NCI-H524 (cell line): ENCODE data around the gene COBLL1.

ENCODE experiments used
- DNase-seq, 2 experiments: peaks; one replicate each; lab custom pipeline; 2025; lab: John Stamatoyannopoulos, UW

The COBLL1 gene

DNA sequence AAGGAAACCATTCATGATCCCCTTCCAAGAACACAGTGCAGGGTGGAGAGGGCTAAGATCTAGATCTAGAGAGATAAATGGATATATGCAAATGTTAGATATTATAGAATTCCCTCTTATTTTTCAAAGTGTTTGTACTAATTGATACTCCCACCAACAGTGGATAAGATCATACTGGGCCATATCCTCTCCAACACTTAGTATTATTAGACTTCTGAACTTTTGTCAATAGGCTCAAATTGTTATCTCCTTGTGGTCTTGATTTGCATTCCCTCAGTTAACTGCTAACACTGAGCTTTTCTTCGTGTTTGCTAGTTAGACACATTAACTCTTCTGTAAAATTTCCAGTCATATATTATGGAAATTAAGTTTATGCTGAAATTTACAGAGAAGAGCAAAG, 163.9 kb downstream of the COBLL1 start:
- DNase-seq, result no peak

DNA sequence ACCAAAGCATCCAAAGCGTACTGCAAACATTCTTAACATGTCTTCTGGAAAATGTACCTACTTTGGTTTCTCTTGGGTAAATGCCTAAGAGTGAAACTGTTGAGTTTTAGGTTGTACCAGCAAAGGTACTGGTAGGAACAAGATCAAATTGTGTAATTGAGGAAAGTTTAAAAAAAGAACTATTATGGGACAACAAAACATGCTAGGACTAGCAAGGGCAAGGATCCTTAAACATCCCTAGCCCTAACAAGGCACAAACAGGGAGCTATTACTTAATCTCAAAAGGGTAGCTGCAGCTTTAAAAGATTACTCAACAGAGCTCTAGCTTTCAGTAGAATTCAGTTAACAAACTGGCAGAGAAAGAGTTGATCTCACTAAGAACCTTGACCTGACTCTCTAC, 164.4 kb downstream of the COBLL1 start:
- DNase-seq, result no peak

DNA sequence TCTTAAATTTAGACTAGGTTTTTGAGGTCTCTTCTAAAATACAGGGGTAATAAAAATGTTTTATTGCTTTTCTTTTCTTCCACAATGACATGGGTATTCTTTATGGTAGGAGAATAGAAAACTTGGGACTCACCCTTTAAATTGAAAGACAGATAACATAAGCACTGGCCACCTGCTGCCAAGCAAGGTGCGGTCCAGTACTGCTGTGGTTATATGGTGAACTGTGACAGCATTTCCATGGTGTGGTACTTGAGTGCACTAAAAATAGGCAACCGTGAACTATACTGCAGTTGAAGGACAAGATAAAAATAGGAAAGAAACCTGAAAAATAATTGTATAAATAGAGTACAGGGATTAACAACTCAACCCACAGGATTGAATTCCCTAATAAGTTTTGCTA, 165.9 kb downstream of the COBLL1 start:
- no peak for DNase-seq

DNA sequence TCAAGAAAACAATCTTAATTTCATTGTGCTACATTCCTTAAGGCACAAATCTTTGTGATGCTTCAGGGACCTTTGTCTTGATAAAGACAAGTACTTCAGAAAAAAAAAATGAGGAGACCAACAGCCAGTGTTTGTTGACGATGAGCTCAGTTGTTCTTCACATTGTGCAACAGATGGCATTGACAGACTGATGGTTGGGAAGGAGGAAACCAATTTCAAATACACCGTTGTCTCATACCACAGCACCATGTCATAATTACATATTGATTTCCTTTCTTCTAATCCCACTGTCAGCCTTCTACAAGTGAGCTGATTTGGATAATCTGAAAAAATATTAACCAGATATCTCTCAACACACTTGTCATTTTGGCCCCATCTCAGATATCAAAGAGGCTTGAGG, 166.6 kb downstream of the COBLL1 start:
- peak in 1 of 2 experiments; percentile 38 for DNase-seq

DNA sequence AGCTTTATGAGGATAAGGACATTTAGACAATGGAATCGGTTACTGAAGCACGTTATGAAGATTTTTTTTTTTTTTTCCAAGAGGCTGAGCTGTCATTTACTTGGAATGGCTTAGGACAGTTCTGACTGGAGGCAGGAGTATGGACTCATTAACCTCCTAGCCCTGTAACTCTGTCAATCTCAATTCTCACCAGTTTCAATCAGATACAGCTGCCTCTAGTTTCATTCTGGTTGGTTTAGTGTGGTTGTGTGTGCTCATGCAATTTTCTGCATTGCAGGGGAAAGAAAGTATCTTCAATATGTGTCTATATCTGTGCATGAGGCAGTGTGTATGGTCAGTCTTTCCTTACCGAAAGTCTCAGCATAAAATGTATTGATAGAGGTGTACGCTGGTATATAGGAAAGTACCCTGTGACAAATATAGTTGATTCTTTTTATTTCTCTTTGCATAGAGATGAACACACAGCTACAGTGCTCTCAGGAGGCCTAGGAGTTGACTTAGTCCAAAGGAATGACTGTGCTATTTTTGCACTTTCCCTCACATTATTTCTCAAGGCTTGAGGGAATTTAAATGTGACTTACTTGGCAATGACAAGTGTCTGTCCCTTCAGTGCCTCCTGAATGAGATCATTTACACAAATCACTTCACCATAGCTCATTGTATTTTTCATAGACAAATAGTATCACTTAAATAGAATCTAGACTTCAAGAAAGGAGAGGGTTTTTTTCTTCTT, 169.8 kb downstream of the COBLL1 start:
- DNase-seq, result no peak

DNA sequence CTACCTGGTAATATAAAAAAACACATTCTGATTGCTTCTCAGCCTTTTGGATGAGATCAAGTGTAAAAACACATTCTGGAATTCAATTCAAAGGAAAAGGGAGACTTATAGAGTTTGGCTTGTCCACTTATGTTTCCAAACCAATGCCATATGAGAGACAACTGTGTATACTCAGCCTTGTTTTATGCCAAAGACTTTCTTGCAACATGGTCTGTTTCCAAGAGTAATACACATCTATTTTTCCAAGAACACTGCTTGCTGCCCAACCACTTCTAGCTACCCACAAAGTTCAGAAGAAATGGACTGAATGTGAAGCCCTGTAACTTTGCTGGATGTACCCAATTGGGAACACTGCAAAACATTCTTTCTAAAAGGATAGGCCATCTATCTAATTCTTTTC, 172.3 kb downstream of the COBLL1 start:
- no peak for DNase-seq

DNA sequence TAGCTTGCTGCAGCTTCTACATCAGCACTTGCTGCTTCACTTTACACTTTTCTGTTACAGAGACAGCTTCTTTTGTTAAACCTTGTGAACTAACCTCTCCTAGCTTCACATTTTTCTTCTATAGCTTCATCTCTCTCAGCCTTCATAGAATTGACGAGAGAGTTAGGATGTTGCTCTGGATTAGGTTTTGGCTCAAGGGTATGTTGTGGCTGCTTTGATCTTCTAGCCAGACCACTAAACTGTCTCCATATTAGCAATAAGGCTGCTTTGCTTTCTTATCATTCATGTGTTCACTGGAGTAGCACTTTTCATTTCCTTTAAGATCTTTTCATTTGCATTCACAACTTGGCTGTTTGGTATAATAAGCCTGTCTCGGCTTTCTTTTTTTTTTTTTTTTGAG, 174.1 kb downstream of the COBLL1 start:
- DNase-seq, result no peak

DNA sequence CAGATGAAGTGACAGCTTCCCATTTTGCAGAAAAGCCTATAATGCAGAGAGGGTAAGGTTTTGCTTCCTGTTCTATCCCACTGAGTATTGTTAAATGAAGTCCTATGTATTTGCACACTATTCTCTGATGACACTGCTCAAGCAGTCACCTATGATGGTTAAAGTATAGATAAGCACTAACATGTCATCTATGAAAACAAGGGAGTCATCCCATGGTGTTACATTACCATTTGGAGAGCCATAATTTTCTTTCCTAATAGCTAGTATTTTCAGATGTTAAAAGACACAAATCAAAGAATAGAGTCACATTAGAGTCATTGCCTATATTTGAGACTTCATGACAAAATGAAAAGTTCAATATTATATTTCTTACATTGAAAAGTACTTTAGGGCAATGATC, 177.6 kb downstream of the COBLL1 start:
- DNase-seq, result no peak

DNA sequence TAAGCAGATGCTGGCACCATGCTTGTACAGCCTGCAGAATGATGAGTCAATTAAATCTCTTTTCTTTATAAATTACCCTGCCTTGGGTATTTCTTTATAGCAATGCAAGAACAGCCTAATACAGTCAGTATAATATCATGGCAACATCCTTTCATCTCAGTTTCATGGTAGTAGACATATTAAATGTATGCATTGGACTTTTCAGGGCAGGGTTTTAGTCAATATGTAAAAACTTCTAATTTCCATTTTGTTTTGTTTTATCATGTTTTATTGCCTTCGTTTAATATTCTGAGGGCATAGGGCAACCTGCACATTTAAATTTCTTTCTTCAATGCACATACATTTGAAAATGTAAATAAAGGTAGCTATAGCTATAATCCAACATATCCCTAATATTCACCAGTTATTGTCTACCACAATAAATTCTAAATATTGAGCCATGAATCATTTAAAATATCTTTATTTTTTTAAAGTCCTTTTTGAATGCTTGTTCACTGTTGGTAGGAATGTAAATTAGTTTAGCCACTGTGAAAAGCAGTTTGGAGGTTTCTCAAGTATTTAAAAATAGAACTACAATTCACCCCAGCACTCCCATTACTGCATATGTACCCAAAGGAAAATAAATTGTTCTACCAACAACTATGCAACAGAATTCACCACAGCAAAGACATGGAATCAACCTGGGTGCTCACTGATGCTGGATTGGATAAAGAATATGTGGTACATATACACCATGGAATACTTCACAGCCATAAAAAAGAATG, 178.6 kb downstream of the COBLL1 start:
- no peak for DNase-seq

DNA sequence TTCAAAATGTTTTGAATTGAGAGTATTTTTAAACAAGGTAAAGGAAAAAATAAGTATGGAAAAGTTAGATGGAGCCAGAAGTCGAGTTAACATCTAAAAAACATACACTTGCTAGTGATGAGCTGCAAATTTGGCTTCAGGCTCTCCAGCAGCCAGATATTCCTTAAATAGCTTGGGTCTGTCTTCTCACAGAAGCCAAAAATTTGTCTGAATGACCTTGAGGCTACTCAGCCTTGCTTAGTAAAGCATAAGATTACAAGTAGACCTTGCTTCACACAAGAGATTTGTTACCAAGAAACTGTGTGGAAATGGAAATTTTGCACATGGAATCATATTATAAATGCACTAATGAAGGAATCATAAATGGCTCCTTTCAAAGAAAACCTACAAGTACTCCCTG, 179.6 kb downstream of the COBLL1 start:
- no peak for DNase-seq

DNA sequence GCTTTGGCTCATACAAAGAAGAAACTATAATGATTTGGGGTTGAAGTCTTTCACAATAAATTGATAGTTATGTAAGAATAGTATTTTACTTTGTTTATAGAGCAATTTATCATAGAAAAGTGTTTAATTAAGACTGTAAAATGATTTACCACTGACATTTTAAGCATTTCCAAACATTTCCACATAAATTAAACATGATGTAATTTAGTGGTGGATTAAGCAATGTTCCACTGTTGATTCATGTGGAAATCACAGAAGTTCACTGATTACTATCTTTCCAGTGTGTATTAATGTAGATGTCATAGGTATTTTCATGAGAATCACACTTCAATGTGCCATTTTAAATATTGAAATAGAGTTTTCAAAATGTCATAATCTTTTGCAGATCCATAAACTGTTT, 180.3 kb downstream of the COBLL1 start:
- no peak for DNase-seq

DNA sequence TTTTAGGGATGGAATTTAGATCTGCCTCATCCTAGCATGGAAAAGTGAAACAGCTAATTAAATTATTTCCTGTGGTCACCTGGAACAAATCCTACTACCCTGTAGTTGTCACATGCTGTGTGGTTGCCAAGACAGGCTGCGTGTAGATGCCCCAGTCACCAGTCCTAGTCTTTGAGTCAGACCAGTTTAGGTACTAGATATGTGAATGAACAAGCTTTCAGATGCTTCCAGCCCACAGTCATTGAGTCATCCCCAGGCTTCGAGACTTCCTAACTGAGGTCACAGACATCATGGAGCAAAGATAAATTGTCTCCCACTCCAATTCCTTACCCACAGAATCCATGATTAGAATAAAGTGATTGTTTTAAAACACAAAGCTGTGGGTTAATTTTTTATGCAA, 184.5 kb downstream of the COBLL1 start:
- no peak for DNase-seq

DNA sequence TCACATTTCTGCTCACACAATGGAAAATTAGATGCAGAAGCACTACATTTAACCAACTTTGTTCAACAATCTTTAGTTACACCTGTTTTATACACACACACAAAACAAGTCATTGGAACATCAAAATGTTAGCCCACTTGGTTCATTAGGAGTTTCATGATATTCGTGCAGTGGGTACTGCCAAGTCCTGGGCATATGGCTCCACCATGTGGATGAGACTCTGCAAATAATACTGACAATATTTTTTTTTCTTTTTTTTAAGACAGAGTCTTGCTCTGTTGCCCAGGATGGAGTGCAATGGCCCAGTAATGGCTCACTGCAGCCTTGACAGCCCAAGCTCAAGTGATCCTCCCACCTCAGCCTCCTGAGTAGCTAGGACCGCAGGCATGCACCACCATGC, 185.9 kb downstream of the COBLL1 start:
- no peak for DNase-seq

DNA sequence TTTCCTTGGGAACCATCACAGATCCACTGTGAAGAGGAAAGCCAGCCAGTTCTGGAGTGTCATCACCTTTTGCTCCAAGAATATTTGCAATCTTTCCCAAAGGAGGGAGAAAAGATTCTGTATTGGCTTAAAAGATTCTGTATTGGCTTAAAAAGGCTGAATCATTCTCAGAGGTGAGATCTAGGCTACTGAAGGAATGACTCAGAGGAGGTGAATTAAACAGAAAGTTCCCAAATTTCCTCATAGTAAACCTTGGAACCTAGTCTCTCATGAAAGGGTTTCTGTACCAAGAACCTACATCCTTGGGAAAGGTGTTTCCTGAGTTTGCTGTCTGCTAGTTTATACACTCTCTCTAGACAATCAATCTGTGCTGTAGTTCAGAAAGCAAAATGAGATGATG, 186.3 kb downstream of the COBLL1 start:
- DNase-seq, result no peak

DNA sequence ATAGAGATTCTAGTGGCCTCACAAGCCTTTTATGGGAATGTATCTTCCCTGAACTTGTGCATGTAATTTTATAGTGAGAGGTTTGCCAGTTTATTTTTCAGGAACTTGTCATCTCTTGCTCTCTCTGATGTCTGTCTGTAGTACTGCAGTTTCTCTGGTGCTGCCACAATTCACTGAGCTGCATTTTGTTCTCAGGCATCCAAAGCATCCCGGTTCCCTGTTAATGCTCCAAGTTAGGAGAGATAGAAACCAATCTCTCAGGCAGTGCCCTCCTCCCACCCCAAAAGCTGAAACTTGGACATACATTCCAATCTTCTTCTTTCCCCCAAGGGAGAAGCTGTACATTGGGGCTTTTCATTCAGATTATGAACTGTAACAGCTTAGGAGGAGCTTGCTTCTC, 190.3 kb downstream of the COBLL1 start:
- DNase-seq, result no peak

DNA sequence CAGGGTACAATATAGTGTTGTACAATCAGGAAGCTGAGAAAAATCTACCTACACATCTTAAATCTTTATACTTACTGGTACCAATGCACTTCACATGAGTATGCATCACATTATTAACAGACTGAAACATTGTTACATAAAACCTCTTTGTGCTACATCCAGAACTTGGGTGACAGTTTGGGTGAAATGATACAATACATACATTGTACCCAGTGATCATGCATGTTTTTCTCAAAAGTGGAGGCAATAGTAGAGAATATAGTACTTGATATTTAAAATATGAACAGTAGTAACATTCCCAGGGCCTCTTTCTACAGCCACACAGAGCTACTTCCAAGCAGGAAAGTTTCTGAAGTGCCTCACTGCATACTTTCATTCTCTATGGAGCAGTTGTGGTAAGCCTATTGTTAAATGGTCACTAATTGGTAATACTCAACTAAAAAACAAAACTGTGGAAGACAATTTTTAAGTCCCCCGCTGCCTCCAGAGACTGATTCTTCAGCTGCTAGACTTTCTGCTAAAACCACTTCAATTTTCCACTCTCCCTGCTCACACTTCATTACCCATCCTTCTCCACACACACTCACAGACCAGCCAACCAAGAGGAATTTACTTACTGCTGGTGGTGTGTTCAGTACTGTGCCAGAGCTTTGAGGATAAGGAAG, 197.5 kb downstream of the COBLL1 start:
- no peak for DNase-seq

DNA sequence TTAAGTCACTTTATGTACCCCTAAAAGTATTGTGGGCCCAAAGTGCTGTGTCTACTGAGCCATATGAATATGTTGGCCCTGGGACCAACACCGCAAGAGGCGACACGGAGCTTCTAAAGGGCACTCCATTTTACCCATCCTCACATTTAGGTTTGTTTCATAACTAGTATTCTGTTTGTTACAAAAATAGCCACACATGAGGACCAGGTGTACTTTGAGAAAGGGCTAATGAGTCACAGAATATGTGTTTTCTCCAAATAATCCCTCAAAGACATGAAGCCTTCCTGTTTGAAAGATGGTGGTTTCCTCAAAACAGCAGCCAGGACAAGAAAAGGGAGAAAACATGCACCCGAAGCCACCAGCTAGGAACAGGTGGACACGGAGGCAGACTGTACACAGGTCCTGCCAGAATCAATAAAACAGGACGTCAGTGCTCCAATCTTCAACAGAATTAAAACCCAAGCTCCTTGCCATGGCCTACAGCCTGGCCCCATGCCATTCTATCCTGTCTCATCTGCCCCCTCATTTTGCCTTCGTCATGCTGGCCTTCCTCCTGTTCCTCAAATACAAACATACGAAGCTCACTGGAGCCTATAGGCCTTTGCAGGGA, 198.6 kb downstream of the COBLL1 start:
- DNase-seq, result no peak

DNA sequence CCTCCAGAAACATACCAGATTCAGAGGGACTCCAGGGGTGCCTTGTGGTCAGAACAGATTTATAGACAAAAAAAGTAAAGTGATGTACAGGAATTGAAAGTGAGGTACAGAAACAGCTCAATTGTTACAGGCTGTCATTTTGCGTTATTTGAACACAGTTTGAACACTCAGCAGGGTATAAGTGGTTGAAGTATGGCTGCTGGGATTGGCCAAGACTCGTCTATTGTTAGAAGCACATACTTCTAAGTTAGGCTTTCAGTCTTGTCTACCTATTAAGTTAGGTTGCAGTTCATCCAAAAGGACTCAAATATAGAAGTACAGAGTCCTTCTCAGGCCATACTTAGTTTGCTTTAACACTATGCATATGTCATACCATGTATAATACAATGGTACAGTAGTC, 199.4 kb downstream of the COBLL1 start:
- no peak for DNase-seq
